Measurements from ENCODE around the gene GNAQ. TPM values are rescaled to one million over a fixed set of nuclear protein-coding genes. Genes with fewer than 3 reads are reported as not detected.

The GNAQ gene
- total RNA-seq, 1 experiment from 2014 or later = 28.7 TPM

DNA sequence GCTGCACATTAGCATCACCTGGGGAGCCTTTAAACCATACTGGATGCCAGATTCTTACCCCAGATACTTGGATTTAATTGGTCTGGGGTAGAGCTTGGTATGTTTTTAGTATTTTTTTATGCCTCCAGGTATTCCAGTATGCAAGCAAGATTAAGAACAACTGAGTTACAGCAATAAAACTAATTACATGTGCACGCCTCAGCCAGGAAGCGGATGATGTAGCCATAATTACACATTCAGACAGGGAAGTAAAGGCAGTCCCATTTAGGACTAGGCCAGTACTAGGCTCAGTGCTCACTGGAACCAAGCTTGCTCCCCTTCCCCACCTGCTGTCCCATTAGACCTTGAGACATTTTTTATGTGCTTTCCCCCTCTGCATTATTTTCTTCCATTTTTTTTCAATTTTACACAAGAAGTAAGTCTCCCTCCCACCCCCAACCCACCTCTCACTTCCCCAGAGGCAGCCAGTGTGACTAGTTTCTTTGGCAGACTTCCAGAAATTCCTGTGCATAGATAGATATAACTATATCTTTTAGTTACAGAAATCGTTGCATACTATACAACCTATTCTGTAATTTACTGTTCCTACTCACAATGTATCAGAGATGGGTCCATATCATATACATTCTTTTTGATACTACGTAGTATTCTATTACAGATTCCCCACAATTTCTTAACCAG, 7.1 kb upstream of the GNAQ start (continued):
- TF ChIP-seq, protein P1, sequence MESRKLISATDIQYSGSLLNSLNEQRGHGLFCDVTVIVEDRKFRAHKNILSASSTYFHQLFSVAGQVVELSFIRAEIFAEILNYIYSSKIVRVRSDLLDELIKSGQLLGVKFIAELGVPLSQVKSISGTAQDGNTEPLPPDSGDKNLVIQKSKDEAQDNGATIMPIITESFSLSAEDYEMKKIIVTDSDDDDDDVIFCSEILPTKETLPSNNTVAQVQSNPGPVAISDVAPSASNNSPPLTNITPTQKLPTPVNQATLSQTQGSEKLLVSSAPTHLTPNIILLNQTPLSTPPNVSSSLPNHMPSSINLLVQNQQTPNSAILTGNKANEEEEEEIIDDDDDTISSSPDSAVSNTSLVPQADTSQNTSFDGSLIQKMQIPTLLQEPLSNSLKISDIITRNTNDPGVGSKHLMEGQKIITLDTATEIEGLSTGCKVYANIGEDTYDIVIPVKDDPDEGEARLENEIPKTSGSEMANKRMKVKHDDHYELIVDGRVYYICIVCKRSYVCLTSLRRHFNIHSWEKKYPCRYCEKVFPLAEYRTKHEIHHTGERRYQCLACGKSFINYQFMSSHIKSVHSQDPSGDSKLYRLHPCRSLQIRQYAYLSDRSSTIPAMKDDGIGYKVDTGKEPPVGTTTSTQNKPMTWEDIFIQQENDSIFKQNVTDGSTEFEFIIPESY (IDR thresholded peaks at IDR 0.05; ENCODE audit: extremely low read depth, insufficient replicate concordance, low read length) = no peak
- no peak for TF ChIP-seq EZH2phosphoT487 (IDR thresholded peaks at IDR 0.05; ENCODE audit: borderline replicate concordance)
- TF ChIP-seq SP1 (IDR thresholded peaks at IDR 0.05; ENCODE audit: low read depth) = no peak

DNA sequence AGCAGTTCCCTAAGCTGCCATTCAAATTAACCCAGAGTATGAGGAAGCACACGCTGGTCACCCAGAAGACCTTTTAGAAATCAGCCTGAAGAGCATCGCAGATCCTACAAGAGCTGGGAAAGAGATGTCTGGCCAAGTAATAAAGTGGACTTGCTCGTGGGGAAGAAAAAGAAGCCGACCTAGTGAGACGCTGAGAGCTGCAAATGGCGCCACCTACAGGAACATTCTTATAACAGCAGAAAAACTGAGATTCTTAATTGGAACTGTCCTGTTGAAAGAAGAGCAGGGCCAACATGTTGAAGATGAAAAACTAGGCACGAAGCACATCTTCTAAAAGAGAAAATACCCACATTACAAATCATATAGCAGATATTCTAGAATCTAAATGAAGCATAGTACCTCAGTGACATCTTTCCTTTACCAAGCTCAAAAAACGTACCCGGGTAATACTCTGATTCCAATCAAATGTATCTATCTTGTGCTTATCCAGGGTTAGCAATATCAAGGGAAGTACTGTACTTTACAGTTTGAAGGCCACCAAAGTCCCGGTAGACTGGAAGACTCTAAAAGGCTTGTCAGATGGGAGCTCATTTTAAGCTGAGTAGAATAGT, 3.9 kb upstream of the GNAQ start:
- DNase-seq (ENCODE audit: low read depth, low spot score) = peak; percentile 65
- no peak overlapping the region for H3K27ac ChIP-seq (ENCODE audit: low read depth, low read length)

More for the DNA sequence above, 3.9 kb upstream of the GNAQ start:
- POLR2A ChIA-PET = no interaction called here
- no peak for ATAC-seq
- CTCF ChIA-PET = interaction anchor here (0.9 to 2.2 kb wide), 12 partner anchors 10 to 869 kb away, joined by 3 to 21 read pairs (median 5); no protein-coding TSS in a partner anchor
- Histone ChIP-seq H2AFZ (ENCODE audit: low read depth, low read length, poor library complexity, severe bottlenecking) (peak overlapping the region; percentile 98), H3K9ac (ENCODE audit: low read length) (no peak overlapping the region), H4K20me1 (ENCODE audit: insufficient read depth) (no peaks in the 10 kb centered on the region), H3K27me3 (ENCODE audit: insufficient read depth, low read length) (no peaks in the 10 kb centered on the region), H3K4me3 (replicated peaks in 1 of 2; ENCODE audit: low read depth in 1 of 2, low read length in 2 of 2) (0 out of 4 replicates have a peak overlapping the region, but pooled peaks of 1 of the 2 experiments have one; percentile 4), H3K4me2 (ENCODE audit: low read length) (peak overlapping the region; percentile 49), H3K79me2 (ENCODE audit: insufficient read depth, low read length) (no peaks in the 10 kb centered on the region; the same call in 1 of the 2 replicates), H3K36me3 (ENCODE audit: control insufficient read depth in 1 of 2, insufficient read depth in 2 of 2, low read length in 2 of 2) (no peaks in the 10 kb centered on the region), H3K9me2 (ENCODE audit: insufficient read depth) (no peaks in the 10 kb centered on the region), H3K9me3 (ENCODE audit: control insufficient read depth in 1 of 2, insufficient read depth in 1 of 2, low read depth in 1 of 2, low read length in 2 of 2) (no peaks in the 10 kb centered on the region), H3K4me1 (ENCODE audit: control insufficient read depth in 1 of 2, insufficient read depth in 2 of 2, low read length in 2 of 2) (peaks cover 8 to 16% of the 10 kb centered on the region in 2 experiments; a peak in 3 of 4 replicates)
- no peak for TF ChIP-seq ELF1 (IDR thresholded peaks at IDR 0.05; ENCODE audit: borderline replicate concordance, low read depth)
- TF ChIP-seq RAD21 (IDR thresholded peaks at IDR 0.05; ENCODE audit: low read depth) = peak; percentile 87
- TF ChIP-seq, protein P2, sequence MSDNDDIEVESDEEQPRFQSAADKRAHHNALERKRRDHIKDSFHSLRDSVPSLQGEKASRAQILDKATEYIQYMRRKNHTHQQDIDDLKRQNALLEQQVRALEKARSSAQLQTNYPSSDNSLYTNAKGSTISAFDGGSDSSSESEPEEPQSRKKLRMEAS (IDR thresholded peaks at IDR 0.05) = no peak
- no peak for TF ChIP-seq CBX3 (IDR thresholded peaks at IDR 0.05; ENCODE audit: low read depth)
- TF ChIP-seq, protein P3, sequence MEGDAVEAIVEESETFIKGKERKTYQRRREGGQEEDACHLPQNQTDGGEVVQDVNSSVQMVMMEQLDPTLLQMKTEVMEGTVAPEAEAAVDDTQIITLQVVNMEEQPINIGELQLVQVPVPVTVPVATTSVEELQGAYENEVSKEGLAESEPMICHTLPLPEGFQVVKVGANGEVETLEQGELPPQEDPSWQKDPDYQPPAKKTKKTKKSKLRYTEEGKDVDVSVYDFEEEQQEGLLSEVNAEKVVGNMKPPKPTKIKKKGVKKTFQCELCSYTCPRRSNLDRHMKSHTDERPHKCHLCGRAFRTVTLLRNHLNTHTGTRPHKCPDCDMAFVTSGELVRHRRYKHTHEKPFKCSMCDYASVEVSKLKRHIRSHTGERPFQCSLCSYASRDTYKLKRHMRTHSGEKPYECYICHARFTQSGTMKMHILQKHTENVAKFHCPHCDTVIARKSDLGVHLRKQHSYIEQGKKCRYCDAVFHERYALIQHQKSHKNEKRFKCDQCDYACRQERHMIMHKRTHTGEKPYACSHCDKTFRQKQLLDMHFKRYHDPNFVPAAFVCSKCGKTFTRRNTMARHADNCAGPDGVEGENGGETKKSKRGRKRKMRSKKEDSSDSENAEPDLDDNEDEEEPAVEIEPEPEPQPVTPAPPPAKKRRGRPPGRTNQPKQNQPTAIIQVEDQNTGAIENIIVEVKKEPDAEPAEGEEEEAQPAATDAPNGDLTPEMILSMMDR (IDR thresholded peaks at IDR 0.05 in 2 of 3, conservative IDR thresholded peaks at IDR 0.05 in 1 of 3; ENCODE audit: borderline replicate concordance in 1 of 3, insufficient read depth in 1 of 3, low read depth in 2 of 3, low read length in 2 of 3) = peak; percentile 73 to 79 (median 78)
- RAD21 ChIA-PET (ENCODE audit: low non-redundant PET in 1 of 2, low total read pairs in 2 of 2, uncharacterized antibody in 2 of 2, unreplicated experiment in 2 of 2) = interaction anchor here in 1 of 2 experiments (1.7 to 1.8 kb wide), 2 partner anchors 9 to 58 kb away, joined by 5 to 8 read pairs; no protein-coding TSS in a partner anchor
- BruUV-seq (replicated peaks) = no TSS peak
- intact Hi-C loops (cut with micrococcal nuclease) = loop anchor here (10.0 kb wide), 3 partner anchors 191 to 581 kb away; no protein-coding TSS in a partner anchor
